NCI-H2081 treated with DMSO at 0.1 percent for 48 hours (cell line): ENCODE results near the gene OCA2.
"Not testable (repeated sequence)": the region's sequence is repeated elsewhere in the genome, so short reads cannot be mapped to it uniquely, and the experiment has no call there.

ENCODE experiments used
- DNase-seq: peaks from one replicate; lab custom pipeline; 2025; lab: John Stamatoyannopoulos, UW

OCA2 gene

GRCh38 chr15:27768732-27769475 lies 330.2 kb downstream of the OCA2 start:
- DNase-seq, result no peak

- DNase-seq, result no peak
Measured at GRCh38 chr15:27767918-27768640, 331.0 kb downstream of the OCA2 start.

GRCh38 chr15:27767430-27767829 lies 331.7 kb downstream of the OCA2 start:
- DNase-seq, result not testable (repeated sequence)

- DNase-seq, result no peak
Measured at GRCh38 chr15:27764339-27764738, 334.8 kb downstream of the OCA2 start.

GRCh38 chr15:27763514-27763913 lies 335.6 kb downstream of the OCA2 start:
- no peak for DNase-seq

GRCh38 chr15:27762471-27762870 lies 336.6 kb downstream of the OCA2 start:
- no peak for DNase-seq

- no peak for DNase-seq
Measured at GRCh38 chr15:27757052-27757451, 342.1 kb downstream of the OCA2 start.

GRCh38 chr15:27752691-27753090 lies 346.4 kb downstream of the OCA2 start:
- DNase-seq, result no peak

- no peak for DNase-seq
Measured at GRCh38 chr15:27747997-27748396, 351.1 kb downstream of the OCA2 start.

GRCh38 chr15:27746401-27746955 lies 352.6 kb downstream of the OCA2 start:
- DNase-seq, result no peak

GRCh38 chr15:27744641-27745040 lies 354.5 kb downstream of the OCA2 start:
- no peak for DNase-seq

- no peak for DNase-seq
Measured at GRCh38 chr15:27743638-27744037, 355.5 kb downstream of the OCA2 start.

- no peak for DNase-seq
Measured at GRCh38 chr15:27742751-27743477, 356.2 kb downstream of the OCA2 start.

- DNase-seq, result no peak
Measured at GRCh38 chr15:27741226-27741860, 357.8 kb downstream of the OCA2 start.

GRCh38 chr15:27734785-27735495 lies 364.2 kb downstream of the OCA2 start:
- DNase-seq, result no peak

- no peak for DNase-seq
Measured at GRCh38 chr15:27731776-27732175, 367.3 kb downstream of the OCA2 start.

GRCh38 chr15:27730868-27731267 lies 368.2 kb downstream of the OCA2 start:
- DNase-seq, result no peak

- no peak for DNase-seq
Measured at GRCh38 chr15:27725731-27726130, 373.4 kb downstream of the OCA2 start.

- DNase-seq, result no peak
Measured at GRCh38 chr15:27723821-27724220, 375.3 kb downstream of the OCA2 start.

GRCh38 chr15:27722102-27722501 lies 377.0 kb downstream of the OCA2 start:
- DNase-seq, result no peak

GRCh38 chr15:27714675-27715074 lies 384.4 kb downstream of the OCA2 start:
- no peak for DNase-seq
